NCI-H748 treated with DMSO at 0.1 percent for 48 hours (cell line): ENCODE data around the gene CEP63.

ENCODE experiments used
- DNase-seq: peaks from one replicate; lab custom pipeline; 2025; lab: John Stamatoyannopoulos, UW

Gene CEP63

GRCh38 chr3:134608771-134609435, 123.0 kb downstream of the CEP63 start:
- DNase-seq: no peak

GRCh38 chr3:134609821-134610431, 124.1 kb downstream of the CEP63 start:
- no peak for DNase-seq

- DNase-seq: no peak
These were observed 124.9 kb downstream of the CEP63 start for GRCh38 chr3:134610432-134611385.

- no peak for DNase-seq
These were observed 125.7 kb downstream of the CEP63 start for GRCh38 chr3:134611516-134611915.

GRCh38 chr3:134613006-134613520, 127.2 kb downstream of the CEP63 start:
- DNase-seq: no peak

DNA sequence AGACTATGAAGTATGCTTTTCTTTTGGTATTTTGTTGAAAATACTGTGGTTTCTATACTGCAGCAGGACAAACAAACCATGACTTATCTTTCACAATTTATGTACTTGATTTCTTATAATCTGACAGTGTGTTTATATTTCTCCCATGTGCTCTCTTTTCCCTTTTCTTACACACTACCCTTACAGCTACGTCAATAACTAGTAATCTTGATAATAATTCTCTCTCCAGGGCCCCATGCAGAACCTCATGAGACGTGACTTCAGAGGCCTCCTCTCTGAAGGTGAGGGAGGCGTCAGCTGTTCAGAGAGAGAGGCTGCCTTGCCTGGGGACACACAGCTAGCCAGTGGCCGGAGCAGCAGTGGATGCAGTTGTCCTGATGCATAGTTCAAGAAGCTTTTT, 129.1 kb downstream of the CEP63 start:
- DNase-seq: no peak

DNA sequence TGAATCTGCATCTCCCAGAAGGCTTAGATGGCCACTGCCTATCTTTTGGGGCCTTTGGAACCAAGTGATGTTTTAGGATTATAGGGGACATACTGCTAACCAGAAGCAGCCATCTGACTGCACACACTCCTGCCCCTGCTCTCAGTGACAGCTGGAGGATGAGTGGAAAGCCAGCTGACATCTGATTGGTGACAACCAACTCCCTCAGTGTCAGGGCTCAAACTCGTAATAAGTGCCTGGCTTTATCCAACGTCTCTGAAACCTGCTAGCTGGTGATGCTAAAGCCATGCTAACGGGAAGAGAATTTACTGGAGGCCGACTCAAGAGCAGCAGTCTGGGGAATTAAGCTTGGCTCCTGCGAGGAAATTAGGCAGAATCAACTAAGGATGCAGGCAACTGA, 129.9 kb downstream of the CEP63 start:
- no peak for DNase-seq

DNA sequence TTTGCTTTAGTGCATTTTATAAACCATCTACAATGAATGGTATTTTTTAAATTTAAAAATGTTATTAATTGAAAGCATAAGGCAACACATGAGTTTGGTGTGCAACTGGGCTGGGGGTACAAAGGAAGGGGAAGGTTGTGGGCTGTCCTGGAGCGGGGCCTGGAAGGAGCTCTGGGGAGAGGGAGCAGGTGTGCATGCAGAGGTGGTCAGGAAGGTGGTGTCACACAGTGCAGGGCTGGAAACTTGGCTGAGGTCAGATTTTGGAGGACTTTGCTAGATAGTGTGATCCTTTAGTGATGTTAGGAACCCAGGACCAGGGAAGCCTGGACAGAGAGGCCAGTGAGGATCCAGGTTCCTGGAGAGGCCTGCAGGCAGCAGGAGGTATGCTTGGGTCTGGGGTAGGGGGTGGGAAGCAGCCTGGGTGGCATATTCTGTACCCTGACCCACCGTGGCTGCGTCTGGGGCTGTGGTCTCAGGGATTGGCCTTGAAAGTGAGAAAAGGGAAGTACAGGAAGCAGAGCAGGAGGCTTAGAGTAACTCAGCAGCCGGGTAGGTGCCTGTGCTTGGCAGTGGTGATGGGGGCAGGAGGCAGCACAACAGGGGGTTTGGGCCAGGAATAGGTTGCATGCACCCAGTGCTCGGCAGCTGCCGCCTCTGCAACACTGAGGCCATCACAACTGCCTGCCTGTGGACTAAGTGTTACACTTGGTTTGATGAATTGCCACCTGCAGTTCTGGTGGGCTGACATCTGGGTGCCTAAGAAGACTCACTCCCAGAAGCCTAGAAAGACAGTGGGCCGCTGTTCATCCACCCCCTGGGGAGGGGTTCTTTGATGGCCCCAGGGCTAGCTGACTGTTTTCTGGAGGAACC, 132.0 kb downstream of the CEP63 start:
- DNase-seq: no peak

DNA sequence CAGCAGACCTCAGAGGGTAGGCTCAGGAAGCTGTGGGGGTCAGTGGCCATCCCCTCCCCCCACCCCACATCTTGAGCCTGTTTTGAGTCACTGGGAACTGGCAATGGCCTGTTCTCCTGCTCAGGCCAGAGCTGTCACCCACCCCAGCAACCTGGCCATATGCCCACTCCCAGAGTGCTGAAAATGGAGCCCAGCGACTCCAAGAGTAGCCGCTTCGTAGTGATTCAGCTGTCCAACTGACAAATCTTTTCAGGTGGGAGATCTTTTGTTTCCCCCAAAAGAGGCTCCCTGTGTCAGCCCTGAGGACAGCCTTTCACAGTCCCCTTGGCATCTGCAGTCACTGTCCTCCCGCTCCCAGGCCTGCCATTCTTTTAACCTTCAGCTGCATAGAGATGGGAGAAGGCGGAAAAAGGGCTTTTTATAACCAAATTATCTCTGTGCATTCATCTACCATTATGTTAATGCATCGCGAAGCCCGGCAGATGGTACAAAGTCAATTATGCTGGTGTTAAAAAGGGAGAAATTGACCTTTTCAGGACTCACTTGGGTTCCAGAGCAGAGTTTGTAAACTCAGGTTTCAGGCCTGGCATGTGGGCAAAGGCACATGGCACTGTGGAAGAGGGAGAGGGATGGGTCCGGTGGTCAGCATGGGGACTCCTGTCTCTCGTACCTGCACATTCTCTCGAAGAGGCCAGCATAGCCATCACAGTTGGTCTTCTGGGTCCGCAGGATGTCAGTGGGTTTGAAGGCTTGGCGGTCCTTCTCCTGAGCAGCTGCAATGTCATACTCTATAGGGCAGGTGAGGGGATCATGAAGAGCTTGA, 132.8 kb downstream of the CEP63 start:
- no peak for DNase-seq

DNA sequence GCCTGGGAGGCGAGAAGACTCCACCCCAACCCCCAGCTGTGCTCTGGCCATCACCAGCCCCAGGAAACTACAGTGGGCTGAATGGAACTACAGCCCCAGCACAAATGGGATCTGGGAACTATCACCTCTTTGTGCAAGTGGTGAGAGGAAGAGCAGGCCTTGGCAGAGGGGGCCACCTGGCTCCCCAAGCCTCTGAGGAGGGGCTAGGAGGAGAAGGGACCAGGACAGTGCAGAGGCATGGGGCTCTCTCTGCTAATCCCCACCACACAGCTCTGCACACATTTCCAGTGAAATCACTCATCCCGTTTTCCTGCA, 133.4 kb downstream of the CEP63 start:
- no peak for DNase-seq

DNA sequence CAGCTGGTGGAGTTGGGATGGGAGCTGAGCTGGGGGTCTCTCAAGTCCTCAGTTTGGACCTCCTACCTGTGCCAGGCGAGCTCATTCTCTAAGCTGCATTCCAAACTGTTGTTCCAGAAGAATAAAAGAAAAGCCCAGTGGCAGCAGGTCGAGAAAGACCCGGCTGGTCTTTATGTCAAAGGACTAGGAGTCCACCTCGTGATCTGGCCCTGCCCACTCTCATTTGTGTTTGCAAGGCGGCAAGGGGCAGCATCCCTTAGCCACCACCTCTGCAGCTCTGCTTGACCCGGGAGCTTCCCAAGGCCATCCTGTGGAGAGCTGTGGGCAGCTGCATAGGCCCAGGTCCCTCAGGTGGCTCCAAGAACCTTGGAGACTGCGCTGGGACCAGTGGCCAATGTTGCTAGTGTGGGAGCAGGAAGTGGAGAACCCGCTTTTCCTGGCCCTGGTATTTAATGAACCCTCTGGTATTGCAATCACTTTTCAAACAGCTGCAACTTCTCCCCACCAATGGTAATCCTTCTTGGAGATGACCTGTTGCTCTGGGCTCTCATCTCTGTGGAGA, 134.1 kb downstream of the CEP63 start:
- no peak for DNase-seq

DNA sequence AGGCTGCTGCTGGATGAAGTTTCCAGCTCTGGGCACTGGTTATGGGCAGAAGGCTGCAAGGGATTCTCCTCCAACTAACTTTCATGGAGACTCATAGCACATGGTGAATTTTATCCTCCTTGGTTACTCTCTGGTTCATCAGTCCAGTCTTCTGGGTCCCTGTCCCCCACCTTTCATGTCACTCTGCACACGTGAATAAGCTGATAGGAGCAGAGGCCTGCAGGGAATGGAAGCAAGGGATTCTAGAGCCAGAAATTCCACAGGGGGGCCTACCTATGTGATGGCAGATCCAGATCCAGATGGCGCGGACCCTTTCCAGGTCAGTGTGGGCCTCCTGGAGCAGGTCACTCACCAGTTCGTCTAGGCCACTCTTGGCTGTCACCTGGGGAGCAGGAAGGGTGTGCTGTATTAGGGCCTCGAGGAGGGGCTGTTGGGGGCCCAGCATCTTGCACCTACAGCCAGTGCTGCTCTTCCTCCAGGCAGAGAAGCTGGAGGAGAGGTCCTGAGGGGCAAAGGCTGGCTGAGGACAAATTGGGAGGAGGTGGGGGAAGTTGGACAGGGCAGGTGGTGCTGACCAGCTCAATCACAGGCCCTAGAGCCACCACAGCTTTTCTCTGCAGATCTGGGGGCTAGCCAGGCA, 134.7 kb downstream of the CEP63 start:
- no peak for DNase-seq

GRCh38 chr3:134621854-134622253, 136.0 kb downstream of the CEP63 start:
- DNase-seq: no peak

DNA sequence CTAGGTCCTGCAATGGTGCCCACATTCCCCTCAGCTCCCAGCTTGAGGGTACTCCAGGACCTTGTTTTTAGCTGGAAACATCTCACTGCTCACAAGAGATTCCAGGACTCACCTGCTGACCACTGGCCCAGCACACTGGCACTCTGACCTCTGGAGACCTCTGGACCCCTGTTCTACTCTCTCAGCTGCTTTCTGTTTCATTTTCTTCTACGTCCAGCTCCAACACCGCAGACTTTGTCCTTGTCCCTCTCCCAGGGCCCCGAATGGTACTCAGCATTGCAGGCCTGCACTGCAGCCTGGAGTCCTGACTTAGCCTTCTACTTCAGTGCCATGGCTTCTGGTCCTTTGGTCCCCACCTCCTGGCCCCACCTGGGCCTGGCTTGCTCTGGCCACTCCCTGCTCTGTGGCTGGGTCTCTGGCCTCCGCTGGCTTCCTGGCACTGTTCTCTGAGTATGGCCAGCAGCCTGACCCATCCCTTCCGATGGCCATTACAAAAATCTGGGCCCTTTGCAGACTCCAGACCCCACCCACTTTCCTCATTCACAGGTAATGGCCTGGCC, 137.0 kb downstream of the CEP63 start:
- DNase-seq: no peak

DNA sequence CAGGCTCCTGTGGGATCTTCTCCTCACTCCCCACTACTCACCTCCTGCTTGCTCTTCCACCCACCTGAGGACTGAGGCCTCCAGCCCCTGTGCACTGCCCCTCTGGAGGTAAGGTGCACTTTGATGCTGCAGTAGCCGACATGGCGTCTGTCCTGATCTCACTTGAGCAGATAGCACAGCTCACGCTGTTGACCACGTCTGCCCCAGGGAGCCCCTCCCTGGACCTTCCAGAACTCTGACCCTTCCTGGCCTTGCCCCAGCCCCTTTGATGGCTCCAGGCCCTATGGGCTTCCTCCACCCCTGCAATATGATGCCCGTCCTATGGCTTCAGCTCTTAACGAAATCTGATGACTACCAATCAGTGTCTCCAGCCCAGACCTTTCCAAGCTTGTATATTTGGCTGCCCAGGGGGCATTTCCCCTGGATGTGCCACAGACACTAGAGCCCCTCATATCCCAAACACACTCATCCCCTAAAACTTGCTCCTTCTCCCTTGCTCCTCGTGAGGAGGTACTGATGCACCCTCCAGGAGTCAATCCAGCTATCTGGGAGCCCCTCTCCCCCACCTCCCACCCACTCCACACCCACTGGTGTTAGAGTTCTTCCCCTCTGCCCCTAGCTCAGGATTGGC, 137.9 kb downstream of the CEP63 start:
- DNase-seq: no peak
